GM18858 (cell line): ENCODE results near the gene TTC21B.
"Not testable (repeated sequence)": the region's sequence is repeated elsewhere in the genome, so short reads cannot be mapped to it uniquely, and the experiment has no call there.

Experiments
- ATAC-seq: cut with Tn5 transposase; IDR thresholded peaks from one replicate; pipeline ENCODE4 v1.9.1; 2021; ENCODE audit not compliant: unreplicated experiment

Gene TTC21B

DNA sequence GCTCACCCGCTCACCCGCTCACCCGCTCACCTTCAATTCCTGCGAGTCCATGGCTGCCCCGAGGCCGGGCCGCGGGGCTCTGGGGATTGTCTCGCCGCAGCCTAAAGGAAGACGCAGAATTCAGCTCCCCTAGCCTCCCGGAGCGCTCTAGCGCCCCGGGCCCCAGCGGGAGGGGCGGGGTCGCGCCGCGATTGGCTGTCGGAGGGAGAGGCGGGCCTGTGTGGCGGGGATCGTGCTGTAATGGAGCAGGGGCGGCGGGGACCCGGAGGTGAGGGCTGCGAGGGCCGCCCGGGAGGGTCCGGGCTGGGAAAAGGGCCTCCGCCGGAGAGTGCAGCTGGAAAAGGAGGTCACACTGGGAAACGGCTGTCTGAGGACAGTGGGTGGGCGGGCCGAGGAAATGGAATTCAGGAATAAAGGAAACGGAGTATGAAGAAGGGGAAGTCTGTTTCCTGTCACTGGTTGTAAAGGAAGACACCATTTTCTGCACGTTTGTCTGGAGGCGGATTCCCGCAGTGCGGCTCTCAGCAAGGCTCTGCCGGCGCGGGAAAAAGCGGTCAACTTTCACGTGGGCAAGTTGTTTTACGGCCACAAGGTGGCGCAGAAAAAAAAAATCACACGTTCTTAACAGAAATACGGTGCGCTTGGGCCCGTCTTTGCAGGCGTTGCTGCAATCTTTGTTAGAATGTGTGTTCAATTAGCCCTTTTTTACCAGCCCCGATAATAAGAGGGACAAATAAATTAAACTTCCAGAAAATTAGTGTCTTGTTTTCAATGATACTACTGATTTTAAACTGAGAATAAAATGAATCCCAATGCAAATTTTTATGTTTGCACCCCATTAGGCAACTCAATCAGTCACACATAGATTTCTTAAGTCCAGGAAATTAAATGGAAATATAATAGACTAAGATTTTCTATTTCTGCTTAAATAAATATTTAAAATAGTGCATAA is at the start of gene TTC21B:
TSS of gene TTC21B (minus strand) at position 122 of the 952 bp plus-strand sequence. CDS start at position 51, 71 bp downstream.
- peak; percentile 79 for ATAC-seq

- no peak for ATAC-seq
Measured at GRCh38 chr2:166000401-166000800, 46.8 kb upstream of the TTC21B start.

DNA sequence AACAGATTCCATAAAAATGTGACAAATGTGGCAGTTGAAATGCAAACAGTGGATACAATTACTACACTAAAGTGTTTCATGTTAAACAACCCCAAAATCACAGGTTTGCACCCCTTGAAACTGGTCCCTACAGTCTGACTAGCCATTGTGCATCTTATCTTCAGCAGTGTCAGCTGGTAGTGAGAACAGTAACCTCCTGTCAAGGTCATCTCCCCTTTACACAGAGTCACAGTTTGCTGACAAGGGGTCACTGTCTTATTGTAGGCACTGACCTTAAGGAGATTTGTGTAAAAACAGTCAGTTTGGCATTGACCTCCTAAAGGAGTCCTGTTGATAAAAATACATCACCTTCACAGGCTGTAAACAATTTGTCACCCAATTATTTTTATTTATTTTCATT is 37.3 kb upstream of the TTC21B start:
- ATAC-seq: no peak

DNA sequence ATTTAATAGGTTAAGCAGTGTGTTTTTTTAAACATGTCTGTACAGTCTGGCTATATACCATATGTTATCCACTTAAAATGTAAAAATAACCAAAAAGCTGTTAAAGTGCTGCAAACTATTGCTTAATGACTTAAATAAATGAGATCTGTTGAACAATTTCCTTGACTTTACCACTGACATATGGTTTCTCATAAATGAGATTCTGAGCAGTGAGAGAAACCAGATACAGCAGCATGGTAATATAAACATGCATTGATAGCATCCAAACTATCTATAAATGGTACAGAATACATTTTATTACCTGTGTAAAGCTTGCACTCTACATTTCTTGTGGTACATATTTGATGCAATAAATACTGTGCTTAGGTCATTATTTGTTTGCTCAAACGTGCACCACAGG is 36.3 kb upstream of the TTC21B start:
- no peak for ATAC-seq

DNA sequence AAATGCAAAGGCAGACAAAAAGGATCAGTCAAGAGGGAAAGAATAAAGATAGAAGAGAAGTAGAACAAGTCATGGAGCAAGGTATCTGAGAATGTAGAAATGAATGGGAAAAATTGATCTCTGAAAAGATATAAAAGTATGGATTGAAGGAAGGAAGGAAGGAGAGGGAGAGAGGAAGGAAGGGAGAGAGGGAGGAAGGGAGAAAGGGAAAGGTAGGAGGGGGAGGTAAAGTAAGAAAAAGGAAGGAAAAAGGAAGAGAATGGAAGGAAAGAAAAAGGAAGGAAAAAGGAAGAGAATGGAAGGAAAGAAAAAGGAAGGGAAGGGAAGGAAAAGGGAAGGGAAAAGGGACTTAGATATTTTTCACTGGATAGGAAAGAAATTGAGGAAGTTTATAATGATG is 31.5 kb upstream of the TTC21B start:
- ATAC-seq: no peak

GRCh38 chr2:165972161-165972560 is 18.6 kb upstream of the TTC21B start:
- not testable (repeated sequence) for ATAC-seq

DNA sequence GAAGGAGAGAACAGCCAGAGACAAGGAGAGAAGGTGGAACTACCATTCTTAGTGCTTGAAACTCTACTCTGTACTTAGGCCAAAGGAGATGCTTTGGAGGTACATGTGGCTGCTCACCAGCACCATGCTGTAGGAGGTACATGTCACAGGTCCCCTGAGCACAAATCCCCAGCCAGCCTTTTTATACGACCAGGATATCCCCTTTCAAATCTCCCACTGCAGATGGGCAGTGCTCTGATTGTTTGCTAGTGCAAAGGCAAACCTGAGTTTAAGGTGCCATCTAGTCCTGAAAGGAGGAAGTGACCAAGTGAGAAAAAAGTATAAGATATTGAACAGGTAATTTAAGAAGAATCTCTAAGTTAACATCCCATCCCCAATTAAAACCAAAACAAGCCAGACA is 17.1 kb upstream of the TTC21B start:
- ATAC-seq: no peak

DNA sequence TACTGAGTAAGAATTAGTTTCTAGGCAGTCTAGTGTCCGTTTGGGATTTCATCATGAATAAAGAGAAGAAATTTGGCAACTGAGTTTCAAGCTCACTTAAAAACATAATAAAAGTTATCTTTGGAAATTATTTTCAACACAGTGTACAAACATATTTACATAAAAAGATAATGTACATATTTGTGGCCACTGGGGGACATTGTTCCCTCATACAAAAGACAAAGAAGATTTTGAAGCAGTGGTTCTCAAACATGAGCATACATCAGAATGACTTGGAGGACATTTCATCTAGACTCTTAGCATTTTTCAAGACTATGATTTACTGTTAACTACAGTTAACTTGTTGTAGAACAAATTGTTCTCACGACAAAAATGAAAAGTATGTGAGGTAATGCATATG is 15.7 kb upstream of the TTC21B start:
- no peak for ATAC-seq

GRCh38 chr2:165967746-165968145 is 14.2 kb upstream of the TTC21B start:
- no peak for ATAC-seq

GRCh38 chr2:165961818-165962217 is 8.2 kb upstream of the TTC21B start:
- no peak for ATAC-seq

GRCh38 chr2:165959371-165959770 is 5.8 kb upstream of the TTC21B start:
- ATAC-seq: no peak

- no peak for ATAC-seq
Measured at GRCh38 chr2:165958313-165958960, 4.9 kb upstream of the TTC21B start.

GRCh38 chr2:165957030-165957675 is 3.6 kb upstream of the TTC21B start:
- ATAC-seq: no peak

GRCh38 chr2:165953306-165953654 is 296 bp downstream of the TTC21B start:
- ATAC-seq: peak; percentile 11

DNA sequence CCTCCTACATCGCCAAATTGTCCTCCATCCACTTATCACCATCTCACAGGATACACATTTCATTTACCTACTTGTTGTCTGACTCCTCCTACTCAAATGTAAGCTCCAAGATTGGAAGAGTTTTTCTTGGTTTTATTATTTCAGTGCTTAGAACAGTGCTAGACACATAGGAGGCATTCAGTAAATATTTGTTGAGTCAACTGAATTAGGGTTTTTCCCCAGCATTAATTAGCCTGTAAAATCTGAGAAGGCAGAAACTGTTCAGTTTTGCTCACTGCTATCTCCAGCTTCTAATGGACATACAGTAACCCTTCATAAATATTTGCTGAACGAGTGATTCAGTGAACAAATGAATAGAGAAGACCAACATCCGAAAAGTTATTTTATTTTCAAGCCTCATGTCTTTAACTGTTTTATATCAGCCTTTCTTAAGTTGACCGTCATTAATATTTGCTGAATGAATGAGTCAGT is 800 bp downstream of the TTC21B start:
- ATAC-seq: no peak

GRCh38 chr2:165952085-165952484 is 1.5 kb downstream of the TTC21B start:
- no peak for ATAC-seq

DNA sequence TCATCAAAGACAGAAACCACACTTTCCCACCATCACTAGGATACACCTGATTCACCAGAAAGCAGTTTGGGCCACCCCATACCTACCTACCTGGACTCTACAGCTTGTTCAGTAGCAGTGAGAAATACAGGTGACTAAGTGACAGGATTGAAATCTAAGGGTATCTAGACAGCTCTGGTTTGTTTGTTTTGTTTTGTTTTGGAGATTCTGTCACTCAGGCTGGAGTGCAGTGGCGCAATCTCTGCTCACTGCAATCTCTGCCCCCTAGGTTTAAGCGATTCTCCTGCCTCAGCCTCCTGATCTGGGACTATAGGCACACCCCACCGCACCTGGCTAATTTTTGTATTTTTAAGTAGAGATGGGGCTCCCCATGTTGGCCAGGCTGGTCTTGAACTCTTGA is 3.1 kb downstream of the TTC21B start:
- ATAC-seq: no peak

DNA sequence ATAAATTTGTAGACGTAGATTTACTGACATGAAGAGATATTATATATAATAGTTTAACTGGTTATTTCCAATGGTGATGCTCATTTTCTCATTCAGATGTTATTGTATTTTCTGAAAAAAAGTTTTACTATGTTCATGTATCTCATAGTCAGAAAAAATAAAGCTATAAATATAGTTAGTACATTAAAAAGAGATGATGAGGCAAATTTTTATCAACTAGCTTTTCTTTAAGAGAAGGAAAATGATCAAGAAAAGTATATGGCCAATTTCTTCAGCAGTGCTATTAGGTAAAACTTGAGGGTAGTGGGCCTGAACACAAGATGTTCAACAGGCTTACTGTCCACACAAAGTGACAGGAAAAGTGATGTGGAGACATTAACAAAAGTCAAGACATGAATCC is 11.7 kb downstream of the TTC21B start:
- ATAC-seq: no peak

- no peak for ATAC-seq
Measured at GRCh38 chr2:165938237-165938636, 15.3 kb downstream of the TTC21B start.

DNA sequence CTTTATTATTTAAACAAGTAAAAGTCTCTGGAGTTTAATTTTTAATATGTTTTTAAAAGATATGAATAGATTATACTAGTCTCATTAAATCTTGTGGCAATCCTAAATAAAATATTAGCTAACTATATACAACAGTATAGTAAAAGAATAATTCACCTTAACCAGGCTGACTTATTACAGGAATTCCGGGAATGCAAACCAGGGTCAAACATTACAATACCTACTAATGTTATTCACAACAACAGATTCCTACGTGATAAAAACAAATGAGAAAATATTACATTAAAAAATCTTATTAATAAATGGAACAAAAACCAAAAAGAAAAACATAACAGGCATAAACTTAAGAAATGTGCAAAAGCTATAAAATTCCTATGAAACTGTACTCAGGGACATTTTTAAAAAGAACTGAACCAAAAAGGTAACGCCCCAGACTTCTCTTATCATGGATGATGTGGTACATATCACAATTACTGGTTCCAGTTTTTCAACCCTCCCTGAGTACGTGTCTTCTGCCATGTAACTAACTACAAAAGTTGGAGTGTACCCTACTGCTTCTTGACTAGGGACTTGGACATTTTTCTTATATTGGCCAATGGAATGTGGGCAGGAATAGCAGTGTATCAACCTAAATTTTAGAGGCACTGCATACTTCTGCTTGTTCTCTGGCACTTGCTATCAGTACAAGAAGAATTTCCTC is 20.2 kb downstream of the TTC21B start:
- no peak for ATAC-seq

DNA sequence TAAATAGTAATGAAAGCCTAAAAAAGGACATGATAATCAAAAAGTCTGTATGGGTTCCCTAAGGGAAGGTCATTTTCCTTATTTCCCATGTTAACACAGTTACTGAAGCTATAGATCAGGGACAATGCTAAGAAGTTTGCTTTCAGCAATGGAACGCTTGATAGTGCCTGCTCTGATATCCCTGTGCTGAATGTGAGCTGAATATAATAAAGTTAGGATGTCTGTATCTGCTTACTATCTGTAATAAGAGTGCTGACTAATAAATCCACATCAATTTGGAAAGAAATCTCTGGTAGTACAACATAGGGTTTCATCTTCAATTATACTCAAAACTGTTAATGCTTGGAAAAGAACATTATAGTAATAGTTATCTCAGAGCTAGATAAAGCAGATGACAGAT is 25.8 kb downstream of the TTC21B start:
- ATAC-seq: no peak
